Measurements from ENCODE around the gene C2. TPM values are rescaled to one million over a fixed set of nuclear protein-coding genes. Genes with fewer than 3 reads are reported as not detected.

C2 gene
- total and polyA plus RNA-seq, 2 donors (not counting 1 experiment from before 2014, with no cell fraction given) = 0.28 to 3.4 TPM

DNA sequence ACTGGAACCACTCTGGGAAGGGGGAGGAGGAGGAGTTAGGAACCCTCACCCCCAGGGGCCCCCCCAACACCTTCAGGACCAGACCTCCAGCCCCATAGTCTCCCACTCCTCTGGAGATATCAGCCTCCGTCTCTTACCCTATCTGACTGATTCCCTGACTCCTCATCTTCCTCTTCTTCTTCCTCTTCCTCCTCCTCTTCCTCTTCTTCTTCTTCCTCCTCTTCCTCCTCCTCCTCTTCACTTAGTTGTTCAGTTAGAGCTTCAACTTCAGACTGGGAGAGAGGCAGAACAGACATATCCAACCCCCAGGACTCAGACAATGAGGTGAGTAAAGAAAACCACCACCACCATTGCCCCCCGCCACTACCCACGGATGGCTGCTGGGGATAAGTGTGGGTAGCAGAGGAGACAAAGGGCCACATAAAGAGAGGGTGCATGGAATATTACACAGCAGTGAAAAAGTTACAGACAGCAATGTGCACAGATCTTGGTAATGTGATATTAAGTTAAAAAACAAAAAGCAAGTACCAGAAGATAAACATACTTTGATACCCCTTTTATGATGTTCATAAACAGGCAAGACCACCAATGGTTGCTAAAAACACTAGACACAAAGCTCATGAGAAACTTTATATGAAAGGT, 38.1 kb upstream of the C2 start:
- POLR2A ChIA-PET = interaction anchor here (0.6 kb wide), 1 partner anchor 138 kb away, joined by 3 read pairs; no protein-coding TSS in a partner anchor
- Histone ChIP-seq H3K27ac (ENCODE audit: low read length in 2 of 2) (no peak overlapping the region), H2AFZ (ENCODE audit: insufficient read depth, low read depth, low read length, poor library complexity, severe bottlenecking) (no peak overlapping the region), H3K27me3 (replicated peaks in 1 of 4; ENCODE audit: control extremely low read depth in 1 of 4, control insufficient read depth in 3 of 4, insufficient read depth in 4 of 4, low read length in 3 of 4) (no peaks in the 10 kb centered on the region), H3K4me2 (replicated peaks; ENCODE audit: low read depth, low read length, poor library complexity, severe bottlenecking) (no peak overlapping the region), H3K79me2 (ENCODE audit: control insufficient read depth, insufficient read depth, low read length) (no peaks in the 10 kb centered on the region), H3K36me3 (replicated peaks in 1 of 2; ENCODE audit: control extremely low read depth in 1 of 2, control insufficient read depth in 1 of 2, extremely low read depth in 1 of 2, insufficient read depth in 2 of 2, low read length in 1 of 2) (peaks cover 2 to 67% of the 10 kb centered on the region in 2 experiments), H3K4me3 (ENCODE audit: control extremely low read depth in 1 of 5, extremely low read depth in 1 of 5, insufficient read depth in 1 of 5, low read depth in 2 of 5, low read length in 4 of 5) (no peak overlapping the region), H4K20me1 (ENCODE audit: control insufficient read depth, insufficient read depth, low read length, poor library complexity, severe bottlenecking) (peaks cover 6% of the 10 kb centered on the region), H3K9me3 (ENCODE audit: control extremely low read depth in 1 of 3, control insufficient read depth in 2 of 3, insufficient read depth in 1 of 3, low read length in 2 of 3) (no peaks in the 10 kb centered on the region), H3K4me1 (ENCODE audit: control insufficient read depth in 2 of 2, insufficient read depth in 2 of 2, low read length in 2 of 2) (no peaks in the 10 kb centered on the region), H3K9ac (ENCODE audit: low read length) (no peak overlapping the region)
- Mint-ChIP-seq H3K4me3 (no peak overlapping the region), H3K4me1 (no peaks in the 10 kb centered on the region), H3K9me3 (ENCODE audit: insufficient read depth) (no peaks in the 10 kb centered on the region), H3K27me3 (no peaks in the 10 kb centered on the region), H3K27ac (no peak overlapping the region)
- WGBS (ENCODE audit: insufficient coverage) = 86% methylated on average over 1 of the region's 3 CpGs
- intact Hi-C loops (cut with micrococcal nuclease) = no loop called here
- no peak for TF ChIP-seq EZH2 (IDR thresholded peaks at IDR 0.05; ENCODE audit: borderline replicate concordance, insufficient read depth, low read depth, low read length, poor library complexity, severe bottlenecking)
- TF ChIP-seq, protein P1, sequence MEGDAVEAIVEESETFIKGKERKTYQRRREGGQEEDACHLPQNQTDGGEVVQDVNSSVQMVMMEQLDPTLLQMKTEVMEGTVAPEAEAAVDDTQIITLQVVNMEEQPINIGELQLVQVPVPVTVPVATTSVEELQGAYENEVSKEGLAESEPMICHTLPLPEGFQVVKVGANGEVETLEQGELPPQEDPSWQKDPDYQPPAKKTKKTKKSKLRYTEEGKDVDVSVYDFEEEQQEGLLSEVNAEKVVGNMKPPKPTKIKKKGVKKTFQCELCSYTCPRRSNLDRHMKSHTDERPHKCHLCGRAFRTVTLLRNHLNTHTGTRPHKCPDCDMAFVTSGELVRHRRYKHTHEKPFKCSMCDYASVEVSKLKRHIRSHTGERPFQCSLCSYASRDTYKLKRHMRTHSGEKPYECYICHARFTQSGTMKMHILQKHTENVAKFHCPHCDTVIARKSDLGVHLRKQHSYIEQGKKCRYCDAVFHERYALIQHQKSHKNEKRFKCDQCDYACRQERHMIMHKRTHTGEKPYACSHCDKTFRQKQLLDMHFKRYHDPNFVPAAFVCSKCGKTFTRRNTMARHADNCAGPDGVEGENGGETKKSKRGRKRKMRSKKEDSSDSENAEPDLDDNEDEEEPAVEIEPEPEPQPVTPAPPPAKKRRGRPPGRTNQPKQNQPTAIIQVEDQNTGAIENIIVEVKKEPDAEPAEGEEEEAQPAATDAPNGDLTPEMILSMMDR (IDR thresholded peaks at IDR 0.05) = no peak
- CTCF ChIA-PET = interaction anchor here (0.9 to 3.4 kb wide), 12 partner anchors 14 to 211 kb away, joined by 3 to 12 read pairs (median 4); partner anchors contain the start of genes MSH5, NELFE and SKIC2
- no peak for DNase-seq
- ATAC-seq (ENCODE audit: low read depth) = no peak

DNA sequence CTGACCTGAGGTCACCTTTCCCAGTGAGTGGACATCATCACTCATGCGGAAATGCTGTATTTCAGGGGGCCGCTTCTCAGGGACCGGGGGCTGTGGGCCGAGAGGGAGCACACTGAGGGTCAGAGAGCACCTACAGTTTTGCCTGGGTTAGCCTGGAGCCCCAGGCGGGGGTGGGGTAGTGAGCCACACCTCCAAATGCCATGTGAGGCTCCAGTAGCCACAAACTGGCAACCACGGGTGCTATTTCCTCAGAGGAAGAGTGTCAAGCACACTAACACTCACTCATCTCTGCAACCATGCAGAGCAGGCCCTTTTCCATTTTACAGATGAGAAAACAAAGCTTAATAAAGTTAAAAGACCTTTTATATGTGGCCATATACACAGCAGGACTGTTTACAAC, 34.7 kb upstream of the C2 start:
- Histone ChIP-seq H3K9ac (ENCODE audit: low read length) (no peak overlapping the region), H3K36me3 (replicated peaks in 1 of 2; ENCODE audit: control extremely low read depth in 1 of 2, control insufficient read depth in 1 of 2, extremely low read depth in 1 of 2, insufficient read depth in 2 of 2, low read length in 1 of 2) (peaks cover 0 to 43% of the 10 kb centered on the region in 2 experiments), H2AFZ (ENCODE audit: insufficient read depth, low read depth, low read length, poor library complexity, severe bottlenecking) (no peak overlapping the region), H3K27me3 (replicated peaks in 1 of 4; ENCODE audit: control extremely low read depth in 1 of 4, control insufficient read depth in 3 of 4, insufficient read depth in 4 of 4, low read length in 3 of 4) (no peaks in the 10 kb centered on the region), H3K27ac (ENCODE audit: low read length in 2 of 2) (no peak overlapping the region), H3K4me3 (ENCODE audit: control extremely low read depth in 1 of 5, extremely low read depth in 1 of 5, insufficient read depth in 1 of 5, low read depth in 2 of 5, low read length in 4 of 5) (no peak overlapping the region), H3K79me2 (ENCODE audit: control insufficient read depth, insufficient read depth, low read length) (no peaks in the 10 kb centered on the region), H3K9me3 (ENCODE audit: control extremely low read depth in 1 of 3, control insufficient read depth in 2 of 3, insufficient read depth in 1 of 3, low read length in 2 of 3) (no peaks in the 10 kb centered on the region), H3K4me2 (replicated peaks; ENCODE audit: low read depth, low read length, poor library complexity, severe bottlenecking) (no peak overlapping the region), H4K20me1 (ENCODE audit: control insufficient read depth, insufficient read depth, low read length, poor library complexity, severe bottlenecking) (peaks cover 6% of the 10 kb centered on the region), H3K4me1 (ENCODE audit: control insufficient read depth in 2 of 2, insufficient read depth in 2 of 2, low read length in 2 of 2) (peaks cover 3 to 10% of the 10 kb centered on the region in 2 donors)
- Mint-ChIP-seq H3K27me3 (no peaks in the 10 kb centered on the region), H3K9me3 (ENCODE audit: insufficient read depth) (no peaks in the 10 kb centered on the region), H3K27ac (no peak overlapping the region), H3K4me1 (peaks cover 10% of the 10 kb centered on the region), H3K4me3 (no peak overlapping the region)
- ChIA-PET CTCF (interaction anchor here (0.7 kb wide), 1 partner anchor 181 kb away, joined by 3 read pairs; no protein-coding TSS in a partner anchor), POLR2A (interaction anchor here (0.7 kb wide), 1 partner anchor 207 kb away, joined by 3 read pairs; no protein-coding TSS in a partner anchor)
- ATAC-seq (ENCODE audit: low read depth) (no peak), DNase-seq (no peak)
- TF ChIP-seq EZH2 (IDR thresholded peaks at IDR 0.05; ENCODE audit: borderline replicate concordance, insufficient read depth, low read depth, low read length, poor library complexity, severe bottlenecking) = no peak
- TF ChIP-seq, protein P1 (IDR thresholded peaks at IDR 0.05) = no peak
- WGBS (ENCODE audit: insufficient coverage) = 80% methylated on average over 5 of the region's 6 CpGs
- intact Hi-C loops (cut with micrococcal nuclease) = no loop called here

Measured in B cell (primary cell).